ENCODE data around the gene TPRG1. TPM values are rescaled to one million over a fixed set of nuclear protein-coding genes. Genes with fewer than 3 reads are reported as not detected.

Gene TPRG1
- total and polyA plus RNA-seq, 4 donors, result 0.52 to 5.1 (median 1.0) TPM

GRCh38 chr3:189238071-189238470 is 66.3 kb downstream of the TPRG1 start:
- no peak overlapping the region for H3K4me3 ChIP-seq (ENCODE audit: low read depth, low read length)
- no peak overlapping the region for H3K27ac ChIP-seq (ENCODE audit: low read depth, low read length)
- no peaks in the 10 kb centered on the region for H3K27me3 ChIP-seq (ENCODE audit: control insufficient read depth, insufficient read depth, low read length)
- WGBS (ENCODE audit: insufficient coverage), result 92% methylated on average over 3 of the region's 5 CpGs
- peaks cover under 1% of the 10 kb centered on the region for H3K9me3 ChIP-seq (ENCODE audit: control insufficient read depth, insufficient read depth, low read length)
- no peaks in the 10 kb centered on the region for H3K4me1 ChIP-seq (ENCODE audit: control insufficient read depth, insufficient read depth, low read length)
- no peak for DNase-seq (ENCODE audit: low read depth in 4 of 6, low spot score in 6 of 6)
- no peaks in the 10 kb centered on the region for H3K36me3 ChIP-seq (ENCODE audit: control insufficient read depth, insufficient read depth, low read length)

GRCh38 chr3:189239616-189240015 is 67.8 kb downstream of the TPRG1 start:
- Histone ChIP-seq H3K27me3 (ENCODE audit: control insufficient read depth, insufficient read depth, low read length) (no peaks in the 10 kb centered on the region), H3K27ac (ENCODE audit: low read depth, low read length) (no peak overlapping the region), H3K36me3 (ENCODE audit: control insufficient read depth, insufficient read depth, low read length) (no peaks in the 10 kb centered on the region), H3K4me1 (ENCODE audit: control insufficient read depth, insufficient read depth, low read length) (no peaks in the 10 kb centered on the region), H3K9me3 (ENCODE audit: control insufficient read depth, insufficient read depth, low read length) (peaks cover 7% of the 10 kb centered on the region), H3K4me3 (ENCODE audit: low read depth, low read length) (no peak overlapping the region)
- 100% methylated on average over 3 of the region's 5 CpGs for WGBS (ENCODE audit: insufficient coverage)
- DNase-seq (ENCODE audit: low read depth in 4 of 6, low spot score in 6 of 6), result no peak

GRCh38 chr3:189249987-189250386 is 78.2 kb downstream of the TPRG1 start:
- Histone ChIP-seq H3K4me1 (ENCODE audit: control insufficient read depth, insufficient read depth, low read length) (no peaks in the 10 kb centered on the region), H3K27me3 (ENCODE audit: control insufficient read depth, insufficient read depth, low read length) (no peaks in the 10 kb centered on the region), H3K4me3 (ENCODE audit: low read depth, low read length) (no peak overlapping the region), H3K36me3 (ENCODE audit: control insufficient read depth, insufficient read depth, low read length) (no peaks in the 10 kb centered on the region), H3K9me3 (ENCODE audit: control insufficient read depth, insufficient read depth, low read length) (no peaks in the 10 kb centered on the region), H3K27ac (ENCODE audit: low read depth, low read length) (no peak overlapping the region)
- no peak for DNase-seq (ENCODE audit: low read depth in 4 of 6, low spot score in 6 of 6)
- WGBS (ENCODE audit: insufficient coverage), result no CpG with 5 or more reads among the region's 1 CpG

- Histone ChIP-seq H3K36me3 (ENCODE audit: control insufficient read depth, insufficient read depth, low read length) (no peaks in the 10 kb centered on the region), H3K9me3 (ENCODE audit: control insufficient read depth, insufficient read depth, low read length) (no peaks in the 10 kb centered on the region), H3K27ac (ENCODE audit: low read depth, low read length) (no peak overlapping the region), H3K4me1 (ENCODE audit: control insufficient read depth, insufficient read depth, low read length) (no peaks in the 10 kb centered on the region), H3K4me3 (ENCODE audit: low read depth, low read length) (no peak overlapping the region), H3K27me3 (ENCODE audit: control insufficient read depth, insufficient read depth, low read length) (no peaks in the 10 kb centered on the region)
- WGBS (ENCODE audit: insufficient coverage), result 93% methylated on average over 3 of the region's 3 CpGs
- DNase-seq (ENCODE audit: low read depth in 4 of 6, low spot score in 6 of 6), result no peak
These were observed 86.5 kb downstream of the TPRG1 start for GRCh38 chr3:189258261-189258660.

- 100% methylated on average over 2 of the region's 11 CpGs for WGBS (ENCODE audit: insufficient coverage)
- Histone ChIP-seq H3K4me3 (ENCODE audit: low read depth, low read length) (no peak overlapping the region), H3K36me3 (ENCODE audit: control insufficient read depth, insufficient read depth, low read length) (no peaks in the 10 kb centered on the region), H3K9me3 (ENCODE audit: control insufficient read depth, insufficient read depth, low read length) (no peaks in the 10 kb centered on the region), H3K27ac (ENCODE audit: low read depth, low read length) (no peak overlapping the region), H3K4me1 (ENCODE audit: control insufficient read depth, insufficient read depth, low read length) (no peaks in the 10 kb centered on the region), H3K27me3 (ENCODE audit: control insufficient read depth, insufficient read depth, low read length) (no peaks in the 10 kb centered on the region)
- DNase-seq (ENCODE audit: low read depth in 4 of 6, low spot score in 6 of 6), result no peak
These were observed 89.1 kb downstream of the TPRG1 start for GRCh38 chr3:189260556-189261493.

GRCh38 chr3:189262746-189263145 is 91.0 kb downstream of the TPRG1 start:
- H3K36me3 ChIP-seq (ENCODE audit: control insufficient read depth, insufficient read depth, low read length), result no peaks in the 10 kb centered on the region
- DNase-seq (ENCODE audit: low read depth in 4 of 6, low spot score in 6 of 6), result no peak
- H3K4me1 ChIP-seq (ENCODE audit: control insufficient read depth, insufficient read depth, low read length), result no peaks in the 10 kb centered on the region
- H3K27me3 ChIP-seq (ENCODE audit: control insufficient read depth, insufficient read depth, low read length), result no peaks in the 10 kb centered on the region
- no peaks in the 10 kb centered on the region for H3K9me3 ChIP-seq (ENCODE audit: control insufficient read depth, insufficient read depth, low read length)
- H3K4me3 ChIP-seq (ENCODE audit: low read depth, low read length), result no peak overlapping the region
- H3K27ac ChIP-seq (ENCODE audit: low read depth, low read length), result no peak overlapping the region
- WGBS (ENCODE audit: insufficient coverage), result 61% methylated on average over 2 of the region's 3 CpGs

- Histone ChIP-seq H3K4me1 (ENCODE audit: control insufficient read depth, insufficient read depth, low read length) (no peaks in the 10 kb centered on the region), H3K27ac (ENCODE audit: low read depth, low read length) (no peak overlapping the region), H3K27me3 (ENCODE audit: control insufficient read depth, insufficient read depth, low read length) (no peaks in the 10 kb centered on the region), H3K4me3 (ENCODE audit: low read depth, low read length) (no peak overlapping the region), H3K36me3 (ENCODE audit: control insufficient read depth, insufficient read depth, low read length) (no peaks in the 10 kb centered on the region), H3K9me3 (ENCODE audit: control insufficient read depth, insufficient read depth, low read length) (no peaks in the 10 kb centered on the region)
- 92% methylated on average over 4 of the region's 7 CpGs for WGBS (ENCODE audit: insufficient coverage)
- DNase-seq (ENCODE audit: low read depth in 4 of 6, low spot score in 6 of 6), result no peak
These were observed 96.3 kb downstream of the TPRG1 start for GRCh38 chr3:189267981-189268613.

- 77% methylated on average over 2 of the region's 3 CpGs for WGBS (ENCODE audit: insufficient coverage)
- H3K36me3 ChIP-seq (ENCODE audit: control insufficient read depth, insufficient read depth, low read length), result no peaks in the 10 kb centered on the region
- H3K9me3 ChIP-seq (ENCODE audit: control insufficient read depth, insufficient read depth, low read length), result no peaks in the 10 kb centered on the region
- no peaks in the 10 kb centered on the region for H3K4me1 ChIP-seq (ENCODE audit: control insufficient read depth, insufficient read depth, low read length)
- H3K4me3 ChIP-seq (ENCODE audit: low read depth, low read length), result no peak overlapping the region
- H3K27ac ChIP-seq (ENCODE audit: low read depth, low read length), result no peak overlapping the region
- H3K27me3 ChIP-seq (ENCODE audit: control insufficient read depth, insufficient read depth, low read length), result no peaks in the 10 kb centered on the region
- peak in 1 of 6 donors; percentile 22 for DNase-seq (ENCODE audit: low read depth in 4 of 6, low spot score in 6 of 6)
These were observed 97.6 kb downstream of the TPRG1 start for GRCh38 chr3:189269365-189269764.

GRCh38 chr3:189270248-189270832 is 98.6 kb downstream of the TPRG1 start:
- Histone ChIP-seq H3K9me3 (ENCODE audit: control insufficient read depth, insufficient read depth, low read length) (no peaks in the 10 kb centered on the region), H3K27me3 (ENCODE audit: control insufficient read depth, insufficient read depth, low read length) (no peaks in the 10 kb centered on the region), H3K4me1 (ENCODE audit: control insufficient read depth, insufficient read depth, low read length) (no peaks in the 10 kb centered on the region), H3K4me3 (ENCODE audit: low read depth, low read length) (no peak overlapping the region), H3K27ac (ENCODE audit: low read depth, low read length) (no peak overlapping the region), H3K36me3 (ENCODE audit: control insufficient read depth, insufficient read depth, low read length) (no peaks in the 10 kb centered on the region)
- WGBS (ENCODE audit: insufficient coverage), result 43% methylated on average over 1 of the region's 5 CpGs
- DNase-seq (ENCODE audit: low read depth in 4 of 6, low spot score in 6 of 6), result peak in 2 of 6 donors; percentile 54 to 65
